IPS-18c (cell line): Measurements from ENCODE around the gene GSDMA.

Source experiments
- H3K4me3 ChIP-seq: 2 replicates; pipeline ENCODE4 v1.7.0; 2013; ENCODE audit warnings: low read depth, mild to moderate bottlenecking, low read length, moderate library complexity; ENCODE audit not compliant: insufficient read depth
- H3K9me3 ChIP-seq: one replicate; pipeline ENCODE4 v1.6.1; 2013; ENCODE audit warnings: mild to moderate bottlenecking, low read length, moderate library complexity; ENCODE audit not compliant: control insufficient read depth, insufficient read depth

GSDMA gene

GRCh38 chr17:40023590-40024292 lies 60.9 kb downstream of the GSDMA start:
- no peaks in the 10 kb centered on the region for H3K9me3 ChIP-seq
- no peak overlapping the region for H3K4me3 ChIP-seq

DNA sequence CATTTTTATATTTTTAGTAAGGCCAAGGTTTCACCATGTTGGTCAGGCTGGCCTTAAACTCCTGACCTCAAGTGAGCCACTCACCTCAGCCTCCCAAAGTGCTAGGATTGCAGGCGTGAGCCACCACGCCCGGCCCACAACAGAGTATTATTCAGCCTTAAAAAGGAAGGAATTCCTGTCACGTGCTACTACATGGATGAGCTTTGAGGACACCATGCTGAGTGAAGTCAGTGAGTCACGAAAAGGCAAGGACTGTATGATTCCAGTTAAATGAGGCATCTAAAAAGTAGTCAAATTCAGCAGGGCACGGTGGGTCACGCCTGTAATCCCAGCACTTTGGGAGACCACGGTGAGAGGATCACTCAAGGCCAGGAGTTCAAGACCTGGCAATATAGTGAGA lies 62.1 kb downstream of the GSDMA start:
- Histone ChIP-seq H3K4me3 (no peak overlapping the region), H3K9me3 (no peaks in the 10 kb centered on the region)

DNA sequence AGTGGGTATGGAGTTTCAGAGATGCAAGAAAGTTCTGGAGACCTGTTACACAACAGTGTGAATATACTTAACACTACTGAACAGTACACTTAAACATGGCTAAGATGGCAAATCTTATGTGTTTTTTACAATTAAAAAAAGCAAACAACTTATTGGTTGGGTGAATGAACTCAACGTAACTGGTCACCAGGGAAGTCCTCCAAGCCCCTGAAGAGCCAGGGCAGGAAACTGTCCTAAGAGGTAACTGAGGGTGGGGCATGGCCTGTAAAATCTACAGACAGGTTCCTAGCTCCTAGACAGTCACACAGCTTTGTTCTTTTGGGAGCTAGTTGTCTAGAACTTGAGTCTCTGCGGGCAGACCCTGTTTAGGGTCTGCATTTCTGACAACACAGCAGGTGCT lies 62.8 kb downstream of the GSDMA start:
- Histone ChIP-seq H3K4me3 (no peak overlapping the region), H3K9me3 (no peaks in the 10 kb centered on the region)

- H3K4me3 ChIP-seq: no peak overlapping the region
Observed at GRCh38 chr17:40025991-40026815, 63.4 kb downstream of the GSDMA start.

DNA sequence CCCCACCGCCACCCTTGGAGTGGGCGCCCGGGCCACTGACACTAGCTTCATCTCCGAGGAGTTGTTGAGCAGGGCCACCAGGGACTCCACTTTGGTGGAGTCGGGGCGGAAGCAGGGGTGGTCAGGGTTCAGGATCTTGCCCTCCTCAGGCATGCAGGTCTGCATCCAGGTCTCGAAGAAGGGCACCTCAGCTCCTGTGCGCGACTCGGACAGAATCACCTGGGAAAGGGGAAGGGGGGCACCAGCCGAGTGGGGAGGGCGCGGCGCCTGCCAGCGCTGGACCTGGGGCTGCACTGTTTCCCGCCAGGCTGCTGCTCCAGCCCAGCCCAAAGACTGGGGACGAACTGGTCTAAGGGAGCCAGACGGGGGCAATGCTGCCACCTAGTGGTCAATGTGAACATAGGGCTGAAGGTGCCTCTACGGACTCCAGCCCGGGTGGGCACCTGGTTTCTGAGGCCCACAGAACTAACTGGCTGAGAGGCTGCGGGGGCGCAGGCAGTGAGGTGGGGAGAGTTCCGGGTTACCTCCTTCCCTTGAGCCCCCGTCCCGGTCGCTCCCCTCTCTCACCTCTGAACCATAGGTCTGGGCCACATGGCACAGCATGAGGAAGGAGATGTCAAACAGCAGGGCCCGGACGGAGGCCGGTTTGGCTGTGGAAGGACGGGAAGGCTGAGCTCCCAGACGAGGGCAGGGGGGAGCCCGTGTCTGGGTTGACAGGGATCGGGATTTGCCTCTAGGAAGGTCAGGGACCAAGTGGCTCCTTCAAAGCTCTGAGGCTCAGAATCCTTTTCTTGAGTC lies 64.2 kb downstream of the GSDMA start:
- no peaks in the 10 kb centered on the region for H3K9me3 ChIP-seq

More at GRCh38 chr17:40025991-40026815, 63.4 kb downstream of the GSDMA start:
- no peaks in the 10 kb centered on the region for H3K9me3 ChIP-seq

More for the DNA sequence above, 64.2 kb downstream of the GSDMA start:
- no peak overlapping the region for H3K4me3 ChIP-seq
